ENCODE data around the gene ZFYVE28.

DNA sequence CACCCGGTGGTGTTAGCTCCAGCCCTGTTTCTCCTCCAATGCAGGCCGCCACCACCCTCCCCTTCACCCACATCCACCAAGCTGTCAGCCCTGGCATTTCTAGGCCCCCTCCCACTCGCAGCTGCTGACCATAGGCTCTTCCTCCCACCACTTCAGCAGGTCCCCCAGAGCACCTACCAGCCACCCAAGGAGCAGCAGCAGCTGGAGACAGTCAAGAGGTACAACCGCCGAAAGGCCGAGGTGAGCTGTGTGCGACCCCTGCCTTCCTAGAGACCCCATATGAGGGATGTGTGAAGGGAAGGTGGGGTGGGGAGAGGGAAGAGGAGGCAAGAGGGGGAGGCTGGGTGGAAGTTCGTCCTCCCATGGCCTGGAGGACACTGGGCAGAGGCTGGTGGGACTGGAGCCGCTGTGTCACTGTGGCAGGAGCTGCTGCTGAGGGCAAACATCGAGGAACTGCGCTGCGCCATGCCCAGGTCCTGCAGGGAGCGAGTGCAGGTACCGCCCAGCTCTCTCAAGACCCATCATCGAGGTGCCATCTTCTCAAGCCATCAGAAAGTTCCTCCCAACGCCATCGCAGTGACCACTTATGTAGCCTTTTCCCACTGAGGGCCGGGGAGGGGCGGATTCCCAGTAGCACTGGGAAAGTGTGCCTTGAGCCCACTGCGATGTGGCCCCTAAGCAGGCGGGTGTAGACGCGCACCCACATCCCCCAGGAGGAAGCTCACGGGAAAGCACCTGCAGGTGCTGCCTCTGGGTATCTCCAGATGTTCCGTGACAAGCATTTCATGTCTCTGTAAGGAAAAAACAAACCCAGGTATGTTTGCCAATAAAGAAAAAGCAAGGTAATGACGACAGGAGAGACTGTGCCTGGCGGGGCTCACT, 31.3 kb upstream of the ZFYVE28 start:
- TF ChIP-seq POLR2AphosphoS5 (IDR thresholded peaks at IDR 0.05) (no peak), EP300 (IDR thresholded peaks at IDR 0.05; ENCODE audit: low read depth) (no peak)
- TF ChIP-seq, protein P1, sequence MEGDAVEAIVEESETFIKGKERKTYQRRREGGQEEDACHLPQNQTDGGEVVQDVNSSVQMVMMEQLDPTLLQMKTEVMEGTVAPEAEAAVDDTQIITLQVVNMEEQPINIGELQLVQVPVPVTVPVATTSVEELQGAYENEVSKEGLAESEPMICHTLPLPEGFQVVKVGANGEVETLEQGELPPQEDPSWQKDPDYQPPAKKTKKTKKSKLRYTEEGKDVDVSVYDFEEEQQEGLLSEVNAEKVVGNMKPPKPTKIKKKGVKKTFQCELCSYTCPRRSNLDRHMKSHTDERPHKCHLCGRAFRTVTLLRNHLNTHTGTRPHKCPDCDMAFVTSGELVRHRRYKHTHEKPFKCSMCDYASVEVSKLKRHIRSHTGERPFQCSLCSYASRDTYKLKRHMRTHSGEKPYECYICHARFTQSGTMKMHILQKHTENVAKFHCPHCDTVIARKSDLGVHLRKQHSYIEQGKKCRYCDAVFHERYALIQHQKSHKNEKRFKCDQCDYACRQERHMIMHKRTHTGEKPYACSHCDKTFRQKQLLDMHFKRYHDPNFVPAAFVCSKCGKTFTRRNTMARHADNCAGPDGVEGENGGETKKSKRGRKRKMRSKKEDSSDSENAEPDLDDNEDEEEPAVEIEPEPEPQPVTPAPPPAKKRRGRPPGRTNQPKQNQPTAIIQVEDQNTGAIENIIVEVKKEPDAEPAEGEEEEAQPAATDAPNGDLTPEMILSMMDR (IDR thresholded peaks at IDR 0.05), result no peak
